ENCODE measurements around the gene PAX1. TPM values are rescaled to one million over a fixed set of nuclear protein-coding genes. Genes with fewer than 3 reads are reported as not detected.

The PAX1 gene
- total and polyA plus RNA-seq, 2 experiments from 2014 or later: 0.14 TPM; not detected in 1

GRCh38 chr20:21685981-21686380 lies 19.5 kb upstream of the PAX1 start (continued):
- TF ChIP-seq ZNF114 (CRISPR knock-in tag; IDR thresholded peaks at IDR 0.05): no peak
- TF ChIP-seq STAT1 (IDR thresholded peaks at IDR 0.05; ENCODE audit: unreplicated experiment): no peak
- no peak for TF ChIP-seq EZH2 (IDR thresholded peaks at IDR 0.05; ENCODE audit: low read depth, unreplicated experiment)
- no peak for TF ChIP-seq ETS1 (IDR thresholded peaks at IDR 0.05)
- no peak for TF ChIP-seq EZH2phosphoT487 (IDR thresholded peaks at IDR 0.05; ENCODE audit: unreplicated experiment)

GRCh38 chr20:21693322-21693721 lies 12.1 kb upstream of the PAX1 start:
- TF ChIP-seq ZNF462 (CRISPR knock-in tag; IDR thresholded peaks at IDR 0.05) (no peak), CTCF (conservative IDR thresholded peaks at IDR 0.05; ENCODE audit: low read depth in 2 of 2) (peak; percentile 75 to 90)
- Histone ChIP-seq H2AFZ (0 out of 2 replicates have a peak overlapping the region, but pooled peaks have one; percentile 1), H3K36me3 (ENCODE audit: insufficient read depth) (no peaks in the 10 kb centered on the region), H3K4me2 (no peak overlapping the region), H4K20me1 (replicated peaks; ENCODE audit: insufficient read depth) (peaks cover 7% of the 10 kb centered on the region; the same call in 1 of the 2 replicates), H3K27ac (ENCODE audit: low read depth) (no peak overlapping the region), H3K9me2 (ENCODE audit: insufficient read depth) (no peaks in the 10 kb centered on the region), H3K79me2 (replicated peaks; ENCODE audit: insufficient read depth) (no peaks in the 10 kb centered on the region), H3K4me3 (no peak overlapping the region), H3F3A (replicated peaks; ENCODE audit: low read depth) (no peaks in the 10 kb centered on the region), H3K4me1 (ENCODE audit: insufficient read depth) (peaks cover 2% of the 10 kb centered on the region), H3K27me3 (ENCODE audit: insufficient read depth) (peaks cover 33% of the 10 kb centered on the region)
- Mint-ChIP-seq H3K4me1 (peaks cover 1% of the 10 kb centered on the region; the same call in 2 of the 3 replicates), H3K4me3 (no peak overlapping the region), H3K27ac (no peak overlapping the region), H3K36me3 (ENCODE audit: low read depth) (no peaks in the 10 kb centered on the region), H3K27me3 (ENCODE audit: insufficient read depth, low read depth, poor library complexity) (peaks cover 41% of the 10 kb centered on the region), H3K9me3 (no peaks in the 10 kb centered on the region)
- DNase-seq (ENCODE audit: low spot score) (peak; percentile 81), ATAC-seq (peak; percentile 90)

Data from GM23338 (cell line).